GM03348 (cell line): Measurements from ENCODE around the gene GPRC5B.

ENCODE experiments used
- DNase-seq: peaks from one replicate; pipeline ENCODE4 v3.0.0; 2012; ENCODE audit warnings: low spot score

GPRC5B gene

GRCh38 chr16:19844945-19845641, 39.6 kb downstream of the GPRC5B start:
- DNase-seq = peak; percentile 84

- no peak for DNase-seq
These were observed 41.3 kb downstream of the GPRC5B start for GRCh38 chr16:19843371-19843770.

GRCh38 chr16:19842426-19843157, 42.1 kb downstream of the GPRC5B start:
- no peak for DNase-seq

GRCh38 chr16:19841184-19841583, 43.5 kb downstream of the GPRC5B start:
- DNase-seq = no peak

GRCh38 chr16:19840524-19841110, 44.0 kb downstream of the GPRC5B start:
- DNase-seq = no peak

GRCh38 chr16:19837984-19838707, 46.5 kb downstream of the GPRC5B start:
- DNase-seq = no peak

- DNase-seq = no peak
These were observed 47.2 kb downstream of the GPRC5B start for GRCh38 chr16:19837331-19837980.

- peak; percentile 49 for DNase-seq
These were observed 48.7 kb downstream of the GPRC5B start for GRCh38 chr16:19835968-19836421.

- no peak for DNase-seq
These were observed 49.5 kb downstream of the GPRC5B start for GRCh38 chr16:19835196-19835595.

- no peak for DNase-seq
These were observed 51.1 kb downstream of the GPRC5B start for GRCh38 chr16:19833581-19833980.

- no peak for DNase-seq
These were observed 51.5 kb downstream of the GPRC5B start for GRCh38 chr16:19833176-19833575.

- DNase-seq = peak; percentile 67
These were observed 53.0 kb downstream of the GPRC5B start for GRCh38 chr16:19831678-19832077.

- DNase-seq = no peak
These were observed 53.6 kb downstream of the GPRC5B start for GRCh38 chr16:19830902-19831560.

GRCh38 chr16:19829844-19830692, 54.6 kb downstream of the GPRC5B start:
- DNase-seq = no peak

- no peak for DNase-seq
These were observed 60.4 kb downstream of the GPRC5B start for GRCh38 chr16:19824216-19824615.

GRCh38 chr16:19823322-19823721, 61.3 kb downstream of the GPRC5B start:
- DNase-seq = no peak

GRCh38 chr16:19822533-19822932, 62.1 kb downstream of the GPRC5B start:
- DNase-seq = peak; percentile 44

GRCh38 chr16:19817875-19818274, 66.8 kb downstream of the GPRC5B start:
- DNase-seq = no peak

- DNase-seq = no peak
These were observed 67.5 kb downstream of the GPRC5B start for GRCh38 chr16:19817122-19817521.

GRCh38 chr16:19815418-19815817, 69.2 kb downstream of the GPRC5B start:
- DNase-seq = no peak
